Natural killer cell (primary cell): ENCODE measurements around the gene SAE1. TPM values are rescaled to one million over a fixed set of nuclear protein-coding genes. Genes with fewer than 3 reads are reported as not detected.
"Not testable (repeated sequence)": the region's sequence is repeated elsewhere in the genome, so short reads cannot be mapped to it uniquely, and the experiment has no call there.

Experiments used
- ATAC-seq, 3 donors: fragments of 150-1000 bp in 2 of 3; fragments of 200-7000 bp in 1 of 3; cut with Tn5 transposase; 1 replicate in 1 of 3; 2 replicates in 2 of 3; pipeline ENCODE4 v1.10.0; 2021; ENCODE audit warnings: mild to moderate bottlenecking in 2 of 3, moderate library complexity in 2 of 3
- DNase-seq, 2 donors: peaks; one replicate each; pipeline versions ENCODE4 v3.0.0 to v3.0.0-alpha.2; 2013 to 2021; ENCODE audit warnings: mixed read lengths in 1 of 2
- H3K27ac ChIP-seq: one replicate; pipeline ENCODE4 v1.5.1; 2013; ENCODE audit warnings: mild to moderate bottlenecking, low read length
- H3K27me3 ChIP-seq: one replicate; pipeline ENCODE4 v1.6.1; 2013; ENCODE audit warnings: low read length; ENCODE audit not compliant: control insufficient read depth, insufficient read depth
- H3K36me3 ChIP-seq: one replicate; pipeline ENCODE4 v1.6.1; 2013; ENCODE audit warnings: low read length; ENCODE audit not compliant: control insufficient read depth, insufficient read depth
- H3K4me1 ChIP-seq: one replicate; pipeline ENCODE4 v1.6.1; 2013; ENCODE audit warnings: low read length; ENCODE audit not compliant: control insufficient read depth, insufficient read depth
- H3K4me3 ChIP-seq: one replicate; pipeline ENCODE4 v1.5.1; 2013; ENCODE audit warnings: low read length
- H3K9me3 ChIP-seq: one replicate; pipeline ENCODE4 v1.6.1; 2013; ENCODE audit warnings: low read length; ENCODE audit not compliant: control insufficient read depth, insufficient read depth
- H3K27ac Mint-ChIP-seq, 2 donors: one replicate each; pipeline ENCODE4 v1.8.0; 2022; ENCODE audit warnings: mild to moderate bottlenecking in 2 of 2, mixed read lengths in 2 of 2, moderate library complexity in 1 of 2
- H3K27me3 Mint-ChIP-seq, 2 donors: one replicate each; pipeline ENCODE4 v1.8.0; 2022; ENCODE audit warnings: low read depth in 2 of 2, mixed read lengths in 2 of 2
- H3K36me3 Mint-ChIP-seq: one replicate; pipeline ENCODE4 v1.8.0; 2022; ENCODE audit warnings: mixed read lengths
- H3K4me1 Mint-ChIP-seq, 2 donors: one replicate each; pipeline ENCODE4 v1.8.0; 2022; ENCODE audit warnings: mixed read lengths in 2 of 2
- H3K4me3 Mint-ChIP-seq: one replicate; pipeline ENCODE4 v1.8.0; 2022; ENCODE audit warnings: mild to moderate bottlenecking, moderate library complexity, mixed read lengths
- H3K9me3 Mint-ChIP-seq, 2 donors: one replicate each; pipeline ENCODE4 v1.8.0; 2022; ENCODE audit warnings: mixed read lengths in 2 of 2
- WGBS: methylation state at CpG from one replicate; pipeline ENCODE4 v1.1.7; 2013; ENCODE audit warnings: missing lambda C conversion rate; ENCODE audit not compliant: insufficient coverage; 5-methylcytosine and 5-hydroxymethylcytosine counted together
- intact Hi-C: fragments of 100-400 bp; cut with micrococcal nuclease; formaldehyde crosslinking; loops from one replicate; pipeline ENCODE4 v1.14.2; 2022
- total RNA-seq, 4 donors: library from RNA; stranded (reverse); fragments of 120-200 nt in 1 of 4; gene quantifications; one replicate each; pipeline versions ENCODE4 v1.2.3 to v1.2.4, GENCODE V29; 2013 to 2022
- TF ChIP-seq, protein P1 (sequence below): fragments of 200-600 bp; IDR thresholded peaks from one replicate; pipeline ENCODE4 v1.8.0; 2022; ENCODE audit warnings: antibody characterized with exemption

SAE1 gene
- total RNA-seq, 3 donors from 2014 or later (not counting 1 experiment from before 2014, with no cell fraction given): 42.5 to 49.3 (median 46.0) TPM

- TF ChIP-seq, protein P1, sequence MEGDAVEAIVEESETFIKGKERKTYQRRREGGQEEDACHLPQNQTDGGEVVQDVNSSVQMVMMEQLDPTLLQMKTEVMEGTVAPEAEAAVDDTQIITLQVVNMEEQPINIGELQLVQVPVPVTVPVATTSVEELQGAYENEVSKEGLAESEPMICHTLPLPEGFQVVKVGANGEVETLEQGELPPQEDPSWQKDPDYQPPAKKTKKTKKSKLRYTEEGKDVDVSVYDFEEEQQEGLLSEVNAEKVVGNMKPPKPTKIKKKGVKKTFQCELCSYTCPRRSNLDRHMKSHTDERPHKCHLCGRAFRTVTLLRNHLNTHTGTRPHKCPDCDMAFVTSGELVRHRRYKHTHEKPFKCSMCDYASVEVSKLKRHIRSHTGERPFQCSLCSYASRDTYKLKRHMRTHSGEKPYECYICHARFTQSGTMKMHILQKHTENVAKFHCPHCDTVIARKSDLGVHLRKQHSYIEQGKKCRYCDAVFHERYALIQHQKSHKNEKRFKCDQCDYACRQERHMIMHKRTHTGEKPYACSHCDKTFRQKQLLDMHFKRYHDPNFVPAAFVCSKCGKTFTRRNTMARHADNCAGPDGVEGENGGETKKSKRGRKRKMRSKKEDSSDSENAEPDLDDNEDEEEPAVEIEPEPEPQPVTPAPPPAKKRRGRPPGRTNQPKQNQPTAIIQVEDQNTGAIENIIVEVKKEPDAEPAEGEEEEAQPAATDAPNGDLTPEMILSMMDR: no peak
- Mint-ChIP-seq H3K9me3 (no peaks in the 10 kb centered on the region), H3K4me1 (peaks cover 31 to 34% of the 10 kb centered on the region in 2 donors), H3K36me3 (no peaks in the 10 kb centered on the region), H3K27me3 (no peaks in the 10 kb centered on the region), H3K4me3 (no peak overlapping the region), H3K27ac (peak overlapping the region; percentile 53 to 60)
- 95% methylated on average over 6 of the region's 6 CpGs for WGBS
- H3K4me3 ChIP-seq: no peak overlapping the region
- peaks cover 8% of the 10 kb centered on the region for H3K36me3 ChIP-seq
- intact Hi-C loops: no loop called here
- DNase-seq (no peak), ATAC-seq (no peak)
- no peaks in the 10 kb centered on the region for H3K27me3 ChIP-seq
- no peaks in the 10 kb centered on the region for H3K9me3 ChIP-seq
- peaks cover 28% of the 10 kb centered on the region for H3K4me1 ChIP-seq
- H3K27ac ChIP-seq: no peak overlapping the region
Measured at GRCh38 chr19:47098608-47099007, 32.0 kb upstream of the SAE1 start.

DNA sequence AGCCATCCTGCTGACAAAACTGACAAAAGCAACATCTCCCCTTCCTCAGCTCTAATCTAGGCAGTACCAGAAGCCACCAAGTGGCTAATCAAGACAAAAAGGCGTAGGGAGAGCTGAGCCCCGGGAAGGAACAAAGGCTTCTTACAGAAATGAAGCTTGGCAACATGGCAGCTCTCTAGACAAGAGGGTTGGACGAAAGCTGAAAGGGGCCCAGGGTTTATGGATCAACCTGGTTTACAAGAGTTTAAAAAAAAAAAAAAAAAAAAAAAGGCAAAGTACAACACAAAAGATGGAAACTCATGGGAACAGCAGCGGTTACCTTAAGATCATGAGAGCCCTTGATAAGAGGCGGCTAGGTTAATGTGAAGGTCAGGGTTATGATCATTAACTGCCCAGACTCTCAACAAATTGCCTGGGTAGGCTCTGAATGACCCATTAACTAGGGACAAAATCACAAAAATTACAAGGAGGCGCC, 31.0 kb upstream of the SAE1 start:
- DNase-seq (no peak), ATAC-seq (no peak)
- Histone ChIP-seq H3K27me3 (no peaks in the 10 kb centered on the region), H3K27ac (no peak overlapping the region), H3K9me3 (no peaks in the 10 kb centered on the region), H3K36me3 (peaks cover 6% of the 10 kb centered on the region), H3K4me3 (no peak overlapping the region), H3K4me1 (peaks cover 18% of the 10 kb centered on the region)
- WGBS: 93% methylated on average over 6 of the region's 6 CpGs
- Mint-ChIP-seq H3K9me3 (no peaks in the 10 kb centered on the region), H3K4me3 (no peak overlapping the region), H3K4me1 (peaks cover 26 to 29% of the 10 kb centered on the region in 2 donors), H3K27ac (peak overlapping the region in 1 of 2 donors; percentile 36), H3K27me3 (no peaks in the 10 kb centered on the region), H3K36me3 (no peaks in the 10 kb centered on the region)
- TF ChIP-seq, protein P1: no peak
- intact Hi-C loops: no loop called here

GRCh38 chr19:47100290-47100689, 30.3 kb upstream of the SAE1 start:
- TF ChIP-seq, protein P1: no peak
- no peak overlapping the region for H3K27ac ChIP-seq
- no peaks in the 10 kb centered on the region for H3K9me3 ChIP-seq
- DNase-seq: peak in 1 of 2 donors; percentile 36
- ATAC-seq: no peak
- no peaks in the 10 kb centered on the region for H3K27me3 ChIP-seq
- H3K36me3 Mint-ChIP-seq: no peaks in the 10 kb centered on the region
- H3K36me3 ChIP-seq: peaks cover 9% of the 10 kb centered on the region
- H3K4me1 Mint-ChIP-seq: peaks cover 22% of the 10 kb centered on the region in 2 donors
- H3K4me3 ChIP-seq: no peak overlapping the region
- H3K9me3 Mint-ChIP-seq: no peaks in the 10 kb centered on the region
- no peak overlapping the region for H3K4me3 Mint-ChIP-seq
- H3K27ac Mint-ChIP-seq: no peak overlapping the region
- peaks cover 11% of the 10 kb centered on the region for H3K4me1 ChIP-seq
- H3K27me3 Mint-ChIP-seq: no peaks in the 10 kb centered on the region
- intact Hi-C loops: no loop called here
- WGBS: 95% methylated on average over 5 of the region's 5 CpGs

DNA sequence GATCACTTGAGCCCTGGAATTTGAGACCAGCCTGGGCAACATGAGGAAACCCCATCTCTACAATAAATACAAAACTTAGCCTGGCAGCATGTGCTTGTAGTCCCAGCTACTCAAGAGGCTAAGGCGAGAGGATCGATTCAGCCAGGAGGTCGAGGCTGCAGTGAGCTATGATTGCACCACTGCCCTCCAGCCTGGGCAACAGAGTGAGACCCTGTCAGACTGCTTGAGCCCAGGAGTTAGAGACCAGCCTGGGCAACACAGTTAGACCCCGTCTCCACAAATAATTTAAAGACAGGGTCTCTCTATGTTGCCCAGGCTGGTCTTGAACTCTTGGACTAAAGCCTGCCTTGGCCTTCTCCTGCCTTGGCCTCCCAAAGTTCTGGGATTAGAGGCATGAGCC, 29.5 kb upstream of the SAE1 start:
- not testable (repeated sequence) for H3K36me3 ChIP-seq, H3K36me3 Mint-ChIP-seq

More for the DNA sequence above, 29.5 kb upstream of the SAE1 start:
- intact Hi-C loops, H3K4me3 ChIP-seq, H3K4me3 Mint-ChIP-seq, H3K4me1 ChIP-seq, H3K27ac Mint-ChIP-seq, DNase-seq, H3K9me3 ChIP-seq, H3K27me3 ChIP-seq, ATAC-seq, H3K27me3 Mint-ChIP-seq, H3K27ac ChIP-seq, H3K9me3 Mint-ChIP-seq: not testable (repeated sequence)
- peaks cover 23 to 25% of the 10 kb centered on the region in 2 donors for H3K4me1 Mint-ChIP-seq
- 94% methylated on average over 4 of the region's 4 CpGs for WGBS
